Stimulated activated CD8-positive, alpha-beta memory T cell treated with anti-CD3 and anti-CD28 coated beads, Interleukin-15, amount 100 ng/mL, for 24 hours (primary cell): ENCODE measurements around the gene PLXNC1.
"Not testable (repeated sequence)": the region's sequence is repeated elsewhere in the genome, so short reads cannot be mapped to it uniquely, and the experiment has no call there.

ENCODE experiments used
- DNase-seq: peaks from one replicate; pipeline ENCODE4 v3.0.0-alpha.2; 2020; ENCODE audit warnings: low read depth

Gene PLXNC1

GRCh38 chr12:94290353-94290752 is 142.0 kb downstream of the PLXNC1 start:
- no peak for DNase-seq

DNA sequence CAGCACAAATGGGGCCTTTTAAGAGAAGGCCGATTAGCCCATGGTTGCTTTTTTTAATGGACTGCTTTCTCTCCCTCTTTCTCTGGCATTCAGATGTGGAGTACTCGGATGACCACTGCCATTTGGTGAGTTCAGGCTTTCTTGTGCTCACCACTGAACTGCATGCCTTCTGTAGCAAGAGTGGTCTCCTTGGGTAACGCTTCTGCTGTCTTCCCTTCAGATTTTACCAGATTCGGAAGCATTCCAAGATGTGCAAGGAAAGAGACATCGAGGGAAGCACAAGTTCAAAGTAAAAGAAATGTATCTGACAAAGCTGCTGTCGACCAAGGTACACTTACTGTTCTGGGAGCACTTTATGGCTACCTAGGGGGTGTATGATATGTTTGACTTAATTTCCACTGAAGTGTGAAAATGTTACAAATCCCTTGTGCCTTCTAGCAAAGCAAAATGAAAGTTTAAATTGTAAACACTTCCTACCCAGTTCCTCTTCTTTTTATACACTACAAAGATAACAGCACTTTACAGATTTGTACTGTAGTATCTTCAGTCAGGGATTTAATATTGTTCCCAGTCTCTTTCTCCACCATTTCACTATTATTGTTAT is 148.8 kb downstream of the PLXNC1 start:
- DNase-seq: no peak

- DNase-seq: no peak
Observed at GRCh38 chr12:94297876-94298505, 149.6 kb downstream of the PLXNC1 start.

GRCh38 chr12:94299846-94300245 is 151.5 kb downstream of the PLXNC1 start:
- no peak for DNase-seq

- DNase-seq: no peak
Observed at GRCh38 chr12:94304012-94304411, 155.6 kb downstream of the PLXNC1 start.

DNA sequence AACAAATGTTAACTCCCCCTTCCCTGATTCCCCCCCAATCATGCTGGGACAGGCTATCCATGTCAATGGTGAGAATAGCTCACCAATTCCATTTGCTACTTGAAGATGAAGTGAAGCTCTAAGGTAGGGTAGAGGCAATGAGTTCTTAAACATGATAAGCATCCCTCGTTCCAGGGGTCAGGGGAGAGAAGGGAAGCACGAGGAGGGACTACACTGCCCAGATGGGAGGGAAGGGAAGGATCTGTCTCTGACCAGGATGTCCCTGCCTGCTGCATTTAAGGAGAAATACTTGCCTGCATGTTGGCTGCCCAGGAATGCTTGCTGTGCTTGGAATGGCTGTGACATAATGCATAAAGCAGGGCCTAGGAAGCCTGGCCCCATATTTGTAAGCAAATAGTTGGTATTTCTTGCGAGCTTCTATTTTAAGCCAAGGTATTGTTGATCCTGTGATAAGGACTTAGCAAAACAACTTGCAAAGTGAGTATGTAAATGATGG is 156.2 kb downstream of the PLXNC1 start:
- DNase-seq: no peak

- DNase-seq: no peak
Observed at GRCh38 chr12:94305130-94305957, 157.0 kb downstream of the PLXNC1 start.

DNA sequence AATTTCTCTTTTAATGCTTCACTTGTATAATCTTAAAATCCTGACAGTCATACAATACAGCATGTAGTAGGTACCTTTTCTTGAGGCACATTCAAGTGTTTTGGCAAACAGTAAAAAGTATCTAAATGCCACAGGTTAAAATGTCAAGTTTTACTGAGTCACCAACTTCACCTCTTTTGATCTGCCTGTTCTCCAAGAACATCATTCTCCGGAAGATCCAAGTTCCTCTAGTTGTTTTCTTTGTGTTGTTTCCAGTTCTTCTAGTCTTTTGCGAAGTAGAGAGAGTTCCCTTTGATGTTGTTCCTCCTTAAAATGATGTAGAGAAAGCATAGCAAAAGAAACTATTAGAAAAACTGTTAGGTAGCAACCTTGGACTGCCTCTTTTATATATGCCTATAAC is 160.2 kb downstream of the PLXNC1 start:
- DNase-seq: no peak

DNA sequence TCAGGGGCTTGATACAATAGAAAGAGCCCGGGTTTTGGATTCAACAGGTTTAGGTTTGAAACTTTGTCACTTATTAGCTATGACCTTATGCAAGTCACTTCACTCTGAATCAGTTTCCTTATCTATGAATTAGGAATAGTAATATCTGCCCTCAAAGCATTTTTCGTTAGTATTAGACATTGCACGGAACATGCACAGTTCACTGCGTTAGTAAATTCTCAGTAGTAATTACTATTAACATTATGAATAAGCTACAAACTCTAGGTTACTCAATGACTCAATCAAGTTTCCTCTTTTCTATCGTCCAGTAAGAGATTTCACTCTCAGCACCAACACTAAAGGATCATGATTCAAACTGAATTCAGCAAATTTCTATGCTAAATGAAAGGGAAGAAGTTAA is 161.0 kb downstream of the PLXNC1 start:
- DNase-seq: no peak

DNA sequence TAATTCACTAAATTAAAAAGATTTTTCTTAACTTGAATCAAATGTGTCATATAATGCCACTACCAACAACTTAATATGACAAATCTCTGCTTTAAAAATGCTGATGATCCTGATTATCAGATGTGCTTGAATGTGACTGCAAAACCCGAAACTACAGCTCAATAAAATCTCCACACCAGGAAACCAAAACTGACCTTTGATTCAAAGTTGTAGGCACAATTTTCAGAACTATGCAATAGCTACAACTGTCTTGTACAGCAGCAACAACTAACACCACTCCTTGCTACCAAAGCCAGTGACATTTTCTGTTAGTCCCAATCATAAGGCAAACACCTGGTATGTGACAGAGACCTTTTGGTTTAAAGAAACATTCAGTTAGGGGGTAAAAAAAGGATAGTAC is 164.0 kb downstream of the PLXNC1 start:
- DNase-seq: no peak

DNA sequence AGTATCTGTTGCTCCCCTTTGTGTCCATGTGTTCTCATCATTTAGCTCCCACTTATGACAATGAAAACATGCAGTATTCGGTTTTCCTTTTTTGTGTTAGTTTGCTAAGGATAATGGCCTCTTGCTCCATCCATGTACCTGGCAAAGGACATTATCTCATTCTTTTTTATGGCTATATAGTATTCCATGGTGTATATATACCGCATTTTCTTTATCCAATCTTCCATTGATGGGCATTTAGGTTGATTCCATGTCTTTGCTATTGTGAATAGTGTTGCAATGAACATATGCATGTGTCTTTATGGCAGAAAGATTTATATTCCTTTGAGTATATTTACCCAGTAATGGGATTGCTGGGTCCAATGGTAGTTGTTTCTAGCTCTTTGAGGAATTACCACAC is 168.2 kb downstream of the PLXNC1 start:
- DNase-seq: not testable (repeated sequence)

DNA sequence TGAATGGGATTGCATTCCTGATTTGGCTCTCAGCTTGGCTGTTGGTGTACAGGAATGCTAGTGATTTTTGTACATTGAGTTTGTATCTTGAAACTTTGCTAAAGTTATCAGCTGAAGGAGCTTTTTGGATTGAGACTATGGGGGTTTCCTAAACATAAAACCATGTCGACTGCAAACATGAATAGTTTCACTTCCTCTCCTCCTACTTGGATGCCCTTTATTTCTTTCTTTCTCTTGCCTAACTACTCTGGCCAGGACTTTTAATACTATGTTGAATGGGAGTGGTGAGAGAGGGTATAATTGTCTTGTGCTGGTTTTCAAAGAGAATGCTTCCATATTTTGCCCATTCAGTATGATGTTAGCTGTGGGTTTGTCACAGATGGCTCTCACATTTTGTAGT is 169.8 kb downstream of the PLXNC1 start:
- DNase-seq: no peak

DNA sequence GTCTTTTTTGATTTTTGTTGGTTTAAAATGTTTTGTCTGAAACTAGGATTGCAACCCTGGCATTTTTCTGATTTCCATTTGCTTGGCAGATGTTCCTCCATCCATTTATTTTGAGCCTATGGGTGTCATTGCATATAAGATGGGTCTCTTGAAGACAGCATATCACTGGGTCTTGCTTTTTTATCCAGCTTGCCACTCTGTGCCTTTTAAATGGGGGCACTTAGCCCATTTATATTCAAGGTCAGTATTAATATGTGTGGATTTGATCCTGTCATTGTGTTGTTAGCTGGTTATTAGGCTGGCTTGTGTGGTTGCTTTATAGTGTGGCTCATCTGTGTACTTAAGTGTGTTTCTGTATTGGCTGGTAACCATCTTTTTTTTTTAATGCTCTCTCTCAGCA is 171.7 kb downstream of the PLXNC1 start:
- DNase-seq: no peak

GRCh38 chr12:94322346-94322745 is 174.0 kb downstream of the PLXNC1 start:
- DNase-seq: no peak

GRCh38 chr12:94326234-94326633 is 177.9 kb downstream of the PLXNC1 start:
- no peak for DNase-seq

GRCh38 chr12:94326727-94327126 is 178.3 kb downstream of the PLXNC1 start:
- no peak for DNase-seq

GRCh38 chr12:94327809-94328208 is 179.4 kb downstream of the PLXNC1 start:
- no peak for DNase-seq

DNA sequence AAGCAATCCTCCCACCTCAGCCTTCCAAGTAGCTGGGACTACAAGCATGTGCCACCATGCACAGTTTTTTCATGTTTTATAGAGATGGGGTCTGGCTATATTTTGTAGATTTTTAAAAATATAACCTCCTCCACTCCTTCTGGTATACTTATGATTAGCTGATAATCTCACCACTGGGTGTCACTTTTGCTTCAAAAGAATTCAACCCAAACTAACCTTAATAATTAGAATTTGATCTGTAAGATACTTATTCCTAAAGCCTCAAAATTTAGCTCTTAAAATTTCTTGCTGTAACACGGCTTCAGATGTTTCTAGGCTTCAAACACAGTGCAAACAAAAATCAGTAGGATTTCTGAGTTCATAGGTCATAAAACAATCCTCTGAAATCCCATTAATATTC is 181.0 kb downstream of the PLXNC1 start:
- DNase-seq: no peak

GRCh38 chr12:94333396-94333795 is 185.0 kb downstream of the PLXNC1 start:
- DNase-seq: no peak

DNA sequence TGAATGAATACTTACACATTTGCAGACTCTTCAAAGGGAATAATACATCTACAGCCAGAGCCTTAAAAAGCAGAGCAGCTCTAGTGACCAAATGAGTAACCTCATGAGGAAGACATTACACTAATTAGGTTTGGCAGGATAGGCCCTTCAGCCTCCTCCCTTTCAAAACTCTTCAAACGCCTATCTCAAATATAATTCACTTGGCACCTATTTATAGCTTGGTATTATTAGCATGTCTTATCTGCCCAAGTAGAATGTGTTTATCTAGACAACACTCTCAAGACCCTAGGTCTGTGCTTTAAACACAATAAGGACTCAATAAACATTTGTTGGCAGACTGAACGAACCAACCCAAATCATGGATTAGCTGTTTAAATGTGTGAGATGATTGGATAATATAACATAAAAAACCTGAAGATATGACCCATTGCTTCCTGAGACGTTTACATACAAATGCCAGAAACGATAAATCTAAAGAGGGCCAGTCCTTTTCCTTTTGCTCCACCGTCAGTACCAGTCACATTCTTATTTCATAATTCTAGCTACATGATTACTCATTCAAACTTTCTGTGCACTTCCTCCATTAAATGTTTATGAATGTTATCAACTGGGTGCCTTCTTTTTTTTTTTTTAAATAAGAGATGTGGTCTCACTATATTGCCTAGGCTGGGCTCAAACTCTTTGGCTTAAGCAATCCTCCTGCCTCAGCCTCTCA is 188.0 kb downstream of the PLXNC1 start:
- no peak for DNase-seq

DNA sequence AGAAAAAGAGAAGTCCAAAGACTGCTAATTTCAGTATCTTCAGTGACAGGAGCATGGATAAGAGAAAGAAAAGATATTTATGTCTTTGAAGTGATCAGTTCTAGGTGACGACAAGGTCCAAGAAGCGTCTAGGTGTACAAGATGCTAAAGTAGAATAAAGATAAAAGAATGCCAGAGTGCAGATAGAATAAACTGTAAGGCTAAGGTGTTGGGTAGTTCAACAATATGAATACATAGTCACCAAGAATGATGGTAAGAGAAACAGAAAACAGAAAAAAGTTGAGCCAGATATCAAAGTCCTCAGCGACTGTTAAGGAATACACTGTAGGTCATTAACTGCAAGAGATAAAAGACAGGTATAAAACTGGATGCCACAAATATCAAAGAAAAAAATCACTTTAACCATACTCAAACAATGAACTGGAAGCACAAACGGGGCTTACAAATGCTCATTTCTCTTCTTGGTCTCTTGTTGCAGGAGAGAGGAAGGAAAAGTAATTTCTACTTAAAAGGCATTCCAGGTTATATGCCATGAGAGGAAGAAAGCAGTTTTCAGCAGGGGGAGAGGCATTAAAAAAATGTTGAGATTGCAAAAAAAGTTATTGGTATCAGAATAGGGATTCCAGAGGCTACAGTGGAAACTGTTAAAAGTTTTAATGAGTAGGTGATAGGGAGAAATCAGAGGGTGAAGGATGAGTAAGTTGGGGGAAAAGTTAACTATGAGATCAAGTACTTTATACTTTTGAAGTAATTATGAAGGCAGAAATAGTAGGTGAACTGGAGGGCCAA is 189.8 kb downstream of the PLXNC1 start:
- no peak for DNase-seq

GRCh38 chr12:94340573-94340972 is 192.2 kb downstream of the PLXNC1 start:
- DNase-seq: no peak
